ENCODE results near the gene PFKM.

DNA sequence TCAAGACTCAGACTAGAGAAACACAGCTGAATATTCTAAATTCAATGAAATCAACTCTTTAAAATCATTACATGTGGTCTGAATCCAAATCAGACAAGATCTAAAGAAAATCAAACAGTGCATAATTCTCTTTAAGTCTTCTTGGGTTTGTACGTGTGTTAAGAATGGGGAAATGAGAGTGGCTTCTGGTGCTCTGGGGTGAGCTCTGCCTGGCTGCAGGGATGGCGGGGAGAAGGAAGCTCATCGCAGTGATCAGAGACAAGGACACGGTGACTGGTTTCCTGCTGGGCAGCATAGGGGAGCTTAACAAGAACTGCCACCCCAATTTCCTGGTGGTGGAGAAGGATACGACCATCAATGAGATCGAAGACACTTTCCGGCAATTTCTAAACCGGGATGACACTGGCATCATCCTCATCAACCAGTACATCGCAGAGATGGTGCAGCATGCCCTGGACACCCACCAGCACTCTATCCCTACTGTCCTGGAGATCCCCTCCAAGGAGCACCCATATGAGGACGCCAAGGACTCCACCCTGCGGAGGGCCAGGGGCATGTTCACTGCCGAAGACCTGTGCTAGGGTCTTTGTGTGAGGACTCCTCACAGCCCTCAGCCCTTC lies 34.2 kb upstream of the PFKM start:
- TF ChIP-seq, protein P1, sequence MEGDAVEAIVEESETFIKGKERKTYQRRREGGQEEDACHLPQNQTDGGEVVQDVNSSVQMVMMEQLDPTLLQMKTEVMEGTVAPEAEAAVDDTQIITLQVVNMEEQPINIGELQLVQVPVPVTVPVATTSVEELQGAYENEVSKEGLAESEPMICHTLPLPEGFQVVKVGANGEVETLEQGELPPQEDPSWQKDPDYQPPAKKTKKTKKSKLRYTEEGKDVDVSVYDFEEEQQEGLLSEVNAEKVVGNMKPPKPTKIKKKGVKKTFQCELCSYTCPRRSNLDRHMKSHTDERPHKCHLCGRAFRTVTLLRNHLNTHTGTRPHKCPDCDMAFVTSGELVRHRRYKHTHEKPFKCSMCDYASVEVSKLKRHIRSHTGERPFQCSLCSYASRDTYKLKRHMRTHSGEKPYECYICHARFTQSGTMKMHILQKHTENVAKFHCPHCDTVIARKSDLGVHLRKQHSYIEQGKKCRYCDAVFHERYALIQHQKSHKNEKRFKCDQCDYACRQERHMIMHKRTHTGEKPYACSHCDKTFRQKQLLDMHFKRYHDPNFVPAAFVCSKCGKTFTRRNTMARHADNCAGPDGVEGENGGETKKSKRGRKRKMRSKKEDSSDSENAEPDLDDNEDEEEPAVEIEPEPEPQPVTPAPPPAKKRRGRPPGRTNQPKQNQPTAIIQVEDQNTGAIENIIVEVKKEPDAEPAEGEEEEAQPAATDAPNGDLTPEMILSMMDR (IDR thresholded peaks at IDR 0.05): no peak
- no peak for TF ChIP-seq POLR2A (IDR thresholded peaks at IDR 0.05)

All from ovary (tissue), 3 donors.